Neural cell (in vitro differentiated cells): ENCODE results near the gene PHACTR3. TPM values are rescaled to one million over a fixed set of nuclear protein-coding genes. Genes with fewer than 3 reads are reported as not detected.

Experiments used
- H2AFZ ChIP-seq: fragments of 200-600, 300-800 bp; sonication (generic), shearing (Covaris generic); 2 replicates; pipeline ENCODE4 v1.6.0; 2014; ENCODE audit warnings: low read depth, mild to moderate bottlenecking, antibody characterized with exemption, low read length, moderate library complexity
- H3F3A ChIP-seq: fragments of 200-600 bp; shearing (Covaris generic); 2 replicates; pipeline ENCODE4 v1.6.1; 2016; ENCODE audit warnings: mild to moderate bottlenecking, moderate library complexity, mixed read lengths, antibody characterized with exemption, low read length; ENCODE audit not compliant: insufficient read depth, poor library complexity, severe bottlenecking
- H3K27ac ChIP-seq: fragments of 200-600, 300-800 bp; sonication (generic), shearing (Covaris generic); 2 replicates; pipeline ENCODE4 v1.5.1; 2014; ENCODE audit warnings: mild to moderate bottlenecking, low read length, moderate library complexity
- H3K27me3 ChIP-seq: fragments of 300-800, 200-600 bp; sonication (generic), shearing (Covaris generic); 2 replicates; pipeline ENCODE4 v1.6.0; 2014; ENCODE audit warnings: mild to moderate bottlenecking, low read depth, low read length, moderate library complexity; ENCODE audit not compliant: insufficient read depth
- H3K36me3 ChIP-seq: fragments of 300-800, 200-600 bp; sonication (generic), shearing (Covaris generic); 2 replicates; pipeline ENCODE4 v1.5.1; 2014; ENCODE audit warnings: mild to moderate bottlenecking, antibody characterized with exemption, low read length, moderate library complexity; ENCODE audit not compliant: insufficient read depth
- H3K4me2 ChIP-seq: fragments of 300-800, 200-600 bp; sonication (generic), shearing (Covaris generic); 2 replicates; pipeline ENCODE4 v1.6.0; 2014; ENCODE audit warnings: mild to moderate bottlenecking, low read length
- H3K4me3 ChIP-seq: fragments of 300-800, 200-600 bp; sonication (generic), shearing (Covaris generic); 2 replicates; pipeline ENCODE4 v1.5.1; 2014; ENCODE audit warnings: mild to moderate bottlenecking, low read length, moderate library complexity
- H3K79me2 ChIP-seq: fragments of 200-600 bp; shearing (Covaris generic); replicated peaks from 2 replicates; pipeline ENCODE4 v1.6.0; 2014; ENCODE audit warnings: mild to moderate bottlenecking, low read length, moderate library complexity; ENCODE audit not compliant: insufficient read depth
- H3K9ac ChIP-seq: fragments of 300-800, 200-600 bp; sonication (generic), shearing (Covaris generic); 2 replicates; pipeline ENCODE4 v1.6.1; 2016; ENCODE audit warnings: mild to moderate bottlenecking, low read length, mixed read lengths
- H3K9me2 ChIP-seq: fragments of 200-600 bp; shearing (Covaris generic); 2 replicates; pipeline ENCODE4 v1.6.1; 2016; ENCODE audit warnings: mild to moderate bottlenecking, low read length, mixed read lengths; ENCODE audit not compliant: insufficient read depth
- H3K9me3 ChIP-seq: fragments of 200-600, 300-800 bp; sonication (generic), shearing (Covaris generic); 2 replicates; pipeline ENCODE4 v1.6.1; 2016; ENCODE audit warnings: mild to moderate bottlenecking, mixed run types, low read length, moderate library complexity, mixed read lengths
- H4K20me1 ChIP-seq: fragments of 200-600 bp; shearing (Covaris generic); 2 replicates; pipeline ENCODE4 v1.6.1; 2016; ENCODE audit warnings: mild to moderate bottlenecking, mixed run types; ENCODE audit not compliant: insufficient read depth
- CTCF ChIP-seq: fragments of 450-650 bp; IDR thresholded peaks from 2 replicates; pipeline ENCODE4 v1.5.1; 2014; ENCODE audit warnings: antibody characterized with exemption, mild to moderate bottlenecking, moderate library complexity; ENCODE audit not compliant: poor library complexity, severe bottlenecking
- EP300 ChIP-seq: fragments of 450-650 bp; conservative IDR thresholded peaks from 2 replicates; pipeline ENCODE4 v1.6.1; 2014; ENCODE audit warnings: antibody characterized with exemption, mild to moderate bottlenecking, moderate library complexity; ENCODE audit not compliant: poor library complexity, severe bottlenecking
- EZH2 ChIP-seq: fragments of 200-600, 300-800 bp; shearing (Covaris generic), sonication (generic); IDR thresholded peaks from 2 replicates; pipeline ENCODE4 v1.6.1; 2014; ENCODE audit warnings: antibody characterized with exemption, low read length, borderline replicate concordance, mild to moderate bottlenecking; ENCODE audit not compliant: insufficient read depth, poor library complexity, severe bottlenecking
- MXI1 ChIP-seq: fragments of 450-650 bp; conservative IDR thresholded peaks from 2 replicates; pipeline ENCODE4 v1.6.1; 2014; ENCODE audit warnings: antibody characterized with exemption, mild to moderate bottlenecking; ENCODE audit not compliant: poor library complexity, severe bottlenecking
- POLR2AphosphoS5 ChIP-seq: IDR thresholded peaks from 2 replicates; pipeline ENCODE4 v1.6.1; 2012
- RAD21 ChIP-seq: fragments of 450-650 bp; conservative IDR thresholded peaks from 2 replicates; pipeline ENCODE4 v1.6.1; 2014; ENCODE audit warnings: antibody characterized with exemption, mild to moderate bottlenecking, moderate library complexity
- REST ChIP-seq: IDR thresholded peaks from 2 replicates; pipeline ENCODE4 v1.6.1; 2012; ENCODE audit warnings: borderline replicate concordance
- SMC3 ChIP-seq: fragments of 450-650 bp; conservative IDR thresholded peaks from 2 replicates; pipeline ENCODE4 v1.6.1; 2014; ENCODE audit warnings: antibody characterized with exemption, mild to moderate bottlenecking, moderate library complexity; ENCODE audit not compliant: poor library complexity
- TAF1 ChIP-seq: IDR thresholded peaks from 2 replicates; pipeline ENCODE4 v1.6.1; 2012; ENCODE audit warnings: low read depth
- polyA plus RNA-seq: library from polyadenylated mRNA; depleted of rRNA; stranded (reverse); fragments of >200 nt; gene quantifications from 2 replicates; pipeline ENCODE4 v1.2.3, GENCODE V29; 2014

PHACTR3 gene
- polyA plus RNA-seq, 1 donor from 2014 or later: 1.3 TPM

GRCh38 chr20:59808729-59809381, 204.5 kb downstream of the PHACTR3 start:
- TF ChIP-seq CTCF: no peak
- TF ChIP-seq SMC3: no peak
- TF ChIP-seq POLR2AphosphoS5: no peak
- no peak for TF ChIP-seq EZH2
- no peak for TF ChIP-seq RAD21
- TF ChIP-seq EP300: no peak
- no peak for TF ChIP-seq REST
- no peak for TF ChIP-seq MXI1
- no peak for TF ChIP-seq TAF1
- Histone ChIP-seq H3K4me2 (no peak overlapping the region), H3K9me3 (peaks cover 7% of the 10 kb centered on the region), H3K79me2 (no peaks in the 10 kb centered on the region), H3K27me3 (no peaks in the 10 kb centered on the region), H3K4me3 (no peak overlapping the region), H2AFZ (no peak overlapping the region), H3K36me3 (no peaks in the 10 kb centered on the region), H3K27ac (no peak overlapping the region), H3F3A (no peaks in the 10 kb centered on the region), H3K9me2 (no peaks in the 10 kb centered on the region), H3K9ac (no peak overlapping the region), H4K20me1 (no peaks in the 10 kb centered on the region)

GRCh38 chr20:59809630-59810448, 205.5 kb downstream of the PHACTR3 start:
- Histone ChIP-seq H3K27ac (peak overlapping the region; percentile 28), H3K36me3 (no peaks in the 10 kb centered on the region), H3K79me2 (no peaks in the 10 kb centered on the region), H4K20me1 (no peaks in the 10 kb centered on the region), H3K9me3 (peaks cover 7% of the 10 kb centered on the region), H3K27me3 (no peaks in the 10 kb centered on the region), H2AFZ (no peak overlapping the region), H3F3A (no peaks in the 10 kb centered on the region), H3K4me3 (no peak overlapping the region), H3K9me2 (no peaks in the 10 kb centered on the region), H3K9ac (no peak overlapping the region), H3K4me2 (no peak overlapping the region)
- TF ChIP-seq REST: no peak
- no peak for TF ChIP-seq POLR2AphosphoS5
- no peak for TF ChIP-seq EZH2
- no peak for TF ChIP-seq CTCF
- no peak for TF ChIP-seq EP300
- TF ChIP-seq SMC3: no peak
- no peak for TF ChIP-seq TAF1
- TF ChIP-seq MXI1: no peak
- TF ChIP-seq RAD21: no peak
